Measurements from ENCODE around the gene RAB1A.

RAB1A gene

GRCh38 chr2:65129826-65130663 lies at the start of gene RAB1A:
Gene RAB1A, minus strand, starts transcription at chr2:65130106. Its CDS starts 191 bp downstream, at chr2:65129915.
- TF ChIP-seq, protein P1, sequence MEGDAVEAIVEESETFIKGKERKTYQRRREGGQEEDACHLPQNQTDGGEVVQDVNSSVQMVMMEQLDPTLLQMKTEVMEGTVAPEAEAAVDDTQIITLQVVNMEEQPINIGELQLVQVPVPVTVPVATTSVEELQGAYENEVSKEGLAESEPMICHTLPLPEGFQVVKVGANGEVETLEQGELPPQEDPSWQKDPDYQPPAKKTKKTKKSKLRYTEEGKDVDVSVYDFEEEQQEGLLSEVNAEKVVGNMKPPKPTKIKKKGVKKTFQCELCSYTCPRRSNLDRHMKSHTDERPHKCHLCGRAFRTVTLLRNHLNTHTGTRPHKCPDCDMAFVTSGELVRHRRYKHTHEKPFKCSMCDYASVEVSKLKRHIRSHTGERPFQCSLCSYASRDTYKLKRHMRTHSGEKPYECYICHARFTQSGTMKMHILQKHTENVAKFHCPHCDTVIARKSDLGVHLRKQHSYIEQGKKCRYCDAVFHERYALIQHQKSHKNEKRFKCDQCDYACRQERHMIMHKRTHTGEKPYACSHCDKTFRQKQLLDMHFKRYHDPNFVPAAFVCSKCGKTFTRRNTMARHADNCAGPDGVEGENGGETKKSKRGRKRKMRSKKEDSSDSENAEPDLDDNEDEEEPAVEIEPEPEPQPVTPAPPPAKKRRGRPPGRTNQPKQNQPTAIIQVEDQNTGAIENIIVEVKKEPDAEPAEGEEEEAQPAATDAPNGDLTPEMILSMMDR (IDR thresholded peaks at IDR 0.05), result peak; percentile 29; the same call in 1 of the 2 replicates

DNA sequence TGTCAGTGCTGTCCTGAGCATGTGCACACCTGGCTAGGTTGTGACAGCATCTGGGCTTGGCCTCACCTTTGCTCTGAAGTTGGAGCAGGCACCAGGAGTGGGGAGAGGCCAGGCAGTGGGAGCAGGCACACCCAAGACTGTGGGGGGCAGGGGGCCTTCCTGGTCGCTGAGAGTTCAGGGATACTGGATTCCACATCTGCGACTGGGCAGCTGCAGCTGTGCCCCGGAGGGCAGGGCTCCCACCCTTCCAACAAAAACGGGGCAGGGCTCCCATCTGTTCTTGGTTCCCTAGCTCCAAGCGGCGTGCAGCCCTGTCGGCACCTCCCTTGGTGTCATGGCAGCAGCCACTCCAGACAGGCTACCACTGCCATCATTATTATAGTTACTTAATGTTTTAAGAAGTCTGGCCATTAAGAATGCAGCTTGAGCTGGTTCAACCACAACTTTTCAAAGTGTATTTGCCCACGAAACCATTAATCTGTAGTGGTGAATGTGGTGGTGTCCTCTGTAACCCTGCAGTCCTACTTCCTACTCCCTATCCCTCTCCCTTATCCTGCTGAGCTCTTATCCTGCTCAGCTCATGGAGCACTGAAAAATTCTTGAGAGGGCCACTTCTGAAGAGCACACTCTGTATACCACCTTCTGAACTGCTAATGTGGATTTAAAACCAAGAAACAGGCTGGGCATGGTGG lies 48.0 kb upstream of the RAB1A start:
- TF ChIP-seq, protein P1 (IDR thresholded peaks at IDR 0.05), result no peak

GRCh38 chr2:65175894-65176530 lies 46.1 kb upstream of the RAB1A start:
- TF ChIP-seq, protein P1 (IDR thresholded peaks at IDR 0.05), result no peak

GRCh38 chr2:65172994-65173790 lies 43.3 kb upstream of the RAB1A start:
- TF ChIP-seq, protein P1 (IDR thresholded peaks at IDR 0.05), result no peak

GRCh38 chr2:65169760-65170136 lies 39.8 kb upstream of the RAB1A start:
- TF ChIP-seq, protein P1 (IDR thresholded peaks at IDR 0.05), result no peak

- TF ChIP-seq, protein P1 (IDR thresholded peaks at IDR 0.05), result no peak
These were observed 35.7 kb upstream of the RAB1A start for GRCh38 chr2:65165558-65165957.

DNA sequence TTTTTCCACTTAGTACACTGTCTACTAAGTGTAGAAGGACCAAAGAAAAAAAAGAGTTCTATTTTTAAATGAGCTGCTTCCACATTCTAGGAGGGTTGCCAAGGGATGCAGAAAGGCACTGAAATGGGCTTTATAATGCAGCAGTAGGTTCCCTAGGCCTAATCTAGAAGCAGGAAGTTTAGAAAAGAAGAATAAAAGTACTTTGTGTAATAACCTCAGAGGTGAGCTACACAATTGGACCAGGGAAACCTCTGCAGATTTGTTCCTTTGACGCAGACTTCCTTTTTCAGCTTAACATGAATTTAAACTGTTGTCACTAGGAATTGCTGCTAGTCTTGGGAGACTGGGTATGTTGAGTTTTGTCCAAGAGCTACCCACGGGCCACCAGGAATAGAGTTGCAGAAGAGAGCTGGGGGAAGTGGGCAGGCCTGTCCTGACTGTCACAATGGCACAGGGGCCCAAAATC lies 34.6 kb upstream of the RAB1A start:
- TF ChIP-seq, protein P1 (IDR thresholded peaks at IDR 0.05), result no peak
